ENCODE results near the gene PGM5. TPM values are rescaled to one million over a fixed set of nuclear protein-coding genes. Genes with fewer than 3 reads are reported as not detected.
A peak's percentile ranks its signal among the peaks of the same experiment; 100 is the strongest.

PGM5 gene
- total RNA-seq, 1 donor from 2014 or later: 9.8 TPM

DNA sequence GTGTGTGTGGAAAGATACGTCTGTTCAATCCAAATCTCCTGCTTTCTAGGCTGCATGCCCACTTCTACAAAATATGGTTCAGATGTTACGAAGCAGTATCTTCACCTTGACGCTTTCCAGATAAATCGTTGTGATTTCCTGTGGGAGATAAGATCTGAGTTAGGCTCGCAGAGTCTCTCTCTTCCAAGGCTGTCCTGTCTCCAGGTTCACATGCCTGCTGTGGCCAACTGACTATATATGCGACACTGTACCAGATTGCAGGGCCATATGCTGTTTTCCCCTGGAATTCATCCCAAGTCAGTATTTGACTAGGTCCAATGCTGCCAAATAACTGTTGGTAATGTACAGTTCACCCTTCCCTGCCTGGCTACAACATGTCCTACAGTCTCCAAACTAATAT is 136.4 kb downstream of the PGM5 start:
- Mint-ChIP-seq H3K27ac (peak overlapping the region; percentile 7), H3K27me3 (ENCODE audit: low read depth) (peaks cover 9% of the 10 kb centered on the region), H3K4me3 (no peak overlapping the region), H3K9me3 (no peaks in the 10 kb centered on the region), H3K36me3 (no peaks in the 10 kb centered on the region), H3K4me1 (peaks cover 20% of the 10 kb centered on the region)
- TF ChIP-seq, protein P1, sequence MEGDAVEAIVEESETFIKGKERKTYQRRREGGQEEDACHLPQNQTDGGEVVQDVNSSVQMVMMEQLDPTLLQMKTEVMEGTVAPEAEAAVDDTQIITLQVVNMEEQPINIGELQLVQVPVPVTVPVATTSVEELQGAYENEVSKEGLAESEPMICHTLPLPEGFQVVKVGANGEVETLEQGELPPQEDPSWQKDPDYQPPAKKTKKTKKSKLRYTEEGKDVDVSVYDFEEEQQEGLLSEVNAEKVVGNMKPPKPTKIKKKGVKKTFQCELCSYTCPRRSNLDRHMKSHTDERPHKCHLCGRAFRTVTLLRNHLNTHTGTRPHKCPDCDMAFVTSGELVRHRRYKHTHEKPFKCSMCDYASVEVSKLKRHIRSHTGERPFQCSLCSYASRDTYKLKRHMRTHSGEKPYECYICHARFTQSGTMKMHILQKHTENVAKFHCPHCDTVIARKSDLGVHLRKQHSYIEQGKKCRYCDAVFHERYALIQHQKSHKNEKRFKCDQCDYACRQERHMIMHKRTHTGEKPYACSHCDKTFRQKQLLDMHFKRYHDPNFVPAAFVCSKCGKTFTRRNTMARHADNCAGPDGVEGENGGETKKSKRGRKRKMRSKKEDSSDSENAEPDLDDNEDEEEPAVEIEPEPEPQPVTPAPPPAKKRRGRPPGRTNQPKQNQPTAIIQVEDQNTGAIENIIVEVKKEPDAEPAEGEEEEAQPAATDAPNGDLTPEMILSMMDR (IDR thresholded peaks at IDR 0.05; ENCODE audit: unreplicated experiment): no peak
- no peak for DNase-seq (ENCODE audit: low spot score in 2 of 2, unreplicated experiment in 2 of 2)

- H3K27ac Mint-ChIP-seq: peak overlapping the region; percentile 0
- TF ChIP-seq, protein P1 (IDR thresholded peaks at IDR 0.05; ENCODE audit: unreplicated experiment): no peak
- peaks cover 9% of the 10 kb centered on the region for H3K27me3 Mint-ChIP-seq (ENCODE audit: low read depth)
- H3K4me1 Mint-ChIP-seq: peaks cover 20% of the 10 kb centered on the region
- H3K9me3 Mint-ChIP-seq: no peaks in the 10 kb centered on the region
- H3K4me3 Mint-ChIP-seq: no peak overlapping the region
- H3K36me3 Mint-ChIP-seq: no peaks in the 10 kb centered on the region
- DNase-seq (ENCODE audit: low spot score in 2 of 2, unreplicated experiment in 2 of 2): no peak
These were observed 137.1 kb downstream of the PGM5 start for GRCh38 chr9:68493541-68493940.

GRCh38 chr9:68493958-68494577 is 137.7 kb downstream of the PGM5 start:
- Mint-ChIP-seq H3K36me3 (no peaks in the 10 kb centered on the region), H3K4me1 (peaks cover 20% of the 10 kb centered on the region), H3K9me3 (no peaks in the 10 kb centered on the region), H3K27me3 (ENCODE audit: low read depth) (peaks cover 9% of the 10 kb centered on the region), H3K4me3 (no peak overlapping the region), H3K27ac (peak overlapping the region; percentile 0)
- DNase-seq (ENCODE audit: low spot score in 2 of 2, unreplicated experiment in 2 of 2): no peak
- TF ChIP-seq, protein P1 (IDR thresholded peaks at IDR 0.05; ENCODE audit: unreplicated experiment): no peak

DNA sequence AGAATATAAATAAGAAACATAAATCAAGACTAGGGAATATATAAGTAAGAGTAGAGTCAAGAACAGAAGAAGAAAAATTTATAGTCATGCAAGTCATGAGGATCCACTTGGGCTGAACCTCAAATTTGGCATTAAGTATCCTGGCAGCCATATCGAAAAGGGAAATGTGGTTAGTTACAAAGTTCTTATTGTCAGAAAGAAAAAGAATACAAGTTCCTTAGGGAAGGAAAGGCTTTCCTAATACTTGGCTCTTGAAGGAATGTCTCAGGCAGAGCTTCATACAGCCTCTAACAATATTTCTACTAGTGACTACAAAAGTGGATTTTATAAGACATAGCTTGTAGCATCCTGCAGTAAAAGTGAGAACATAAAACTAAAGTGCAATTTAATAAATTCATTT is 138.8 kb downstream of the PGM5 start:
- Mint-ChIP-seq H3K36me3 (no peaks in the 10 kb centered on the region), H3K4me1 (peaks cover 24% of the 10 kb centered on the region), H3K9me3 (no peaks in the 10 kb centered on the region), H3K27me3 (ENCODE audit: low read depth) (peaks cover 11% of the 10 kb centered on the region), H3K4me3 (no peak overlapping the region), H3K27ac (no peak overlapping the region)
- TF ChIP-seq, protein P1 (IDR thresholded peaks at IDR 0.05; ENCODE audit: unreplicated experiment): no peak
- DNase-seq (ENCODE audit: low spot score in 2 of 2, unreplicated experiment in 2 of 2): no peak

GRCh38 chr9:68496356-68496755 is 139.9 kb downstream of the PGM5 start:
- Mint-ChIP-seq H3K4me3 (no peak overlapping the region), H3K27me3 (ENCODE audit: low read depth) (peaks cover 11% of the 10 kb centered on the region), H3K4me1 (peaks cover 35% of the 10 kb centered on the region), H3K36me3 (no peaks in the 10 kb centered on the region), H3K9me3 (no peaks in the 10 kb centered on the region), H3K27ac (no peak overlapping the region)
- no peak for DNase-seq (ENCODE audit: low spot score in 2 of 2, unreplicated experiment in 2 of 2)
- TF ChIP-seq, protein P1 (IDR thresholded peaks at IDR 0.05; ENCODE audit: unreplicated experiment): no peak

Measured in mesothelial cell of epicardium (in vitro differentiated cells).